Measurements from ENCODE around the gene PHACTR3. TPM values are rescaled to one million over a fixed set of nuclear protein-coding genes. Genes with fewer than 3 reads are reported as not detected.
"Not testable (repeated sequence)": the region's sequence is repeated elsewhere in the genome, so short reads cannot be mapped to it uniquely, and the experiment has no call there.

Gene PHACTR3
- total RNA-seq: not detected in 2 replicates

GRCh38 chr20:59603781-59604541 lies at the start of gene PHACTR3:
Gene PHACTR3, plus strand, starts transcription at chr20:59604540. Its CDS starts 475 bp downstream, at chr20:59605015.
- DNase-seq (ENCODE audit: low spot score): no peak
- no peaks in the 10 kb centered on the region for H3K4me1 Mint-ChIP-seq (ENCODE audit: low read depth)
- intact Hi-C loops (cut with micrococcal nuclease): no loop called here
- no peak within 1 kb of the TSS for H3K4me3 Mint-ChIP-seq (ENCODE audit: low read depth)
- no peak within 1 kb of the TSS for H3K27ac Mint-ChIP-seq
- peaks cover 48% of the 10 kb centered on the region for H3K27me3 Mint-ChIP-seq (ENCODE audit: low read depth)
- H3K36me3 Mint-ChIP-seq (ENCODE audit: low read depth): no peaks in the 10 kb centered on the region
- no peaks in the 10 kb centered on the region for H3K9me3 Mint-ChIP-seq

- H3K4me3 Mint-ChIP-seq (ENCODE audit: low read depth); H3K4me1 Mint-ChIP-seq (ENCODE audit: low read depth); H3K27ac Mint-ChIP-seq; DNase-seq (ENCODE audit: low spot score); H3K36me3 Mint-ChIP-seq (ENCODE audit: low read depth); H3K9me3 Mint-ChIP-seq; H3K27me3 Mint-ChIP-seq (ENCODE audit: low read depth); intact Hi-C loops (cut with micrococcal nuclease): not testable (repeated sequence)
These were observed 46.4 kb upstream of the PHACTR3 start for GRCh38 chr20:59557733-59558529.

DNA sequence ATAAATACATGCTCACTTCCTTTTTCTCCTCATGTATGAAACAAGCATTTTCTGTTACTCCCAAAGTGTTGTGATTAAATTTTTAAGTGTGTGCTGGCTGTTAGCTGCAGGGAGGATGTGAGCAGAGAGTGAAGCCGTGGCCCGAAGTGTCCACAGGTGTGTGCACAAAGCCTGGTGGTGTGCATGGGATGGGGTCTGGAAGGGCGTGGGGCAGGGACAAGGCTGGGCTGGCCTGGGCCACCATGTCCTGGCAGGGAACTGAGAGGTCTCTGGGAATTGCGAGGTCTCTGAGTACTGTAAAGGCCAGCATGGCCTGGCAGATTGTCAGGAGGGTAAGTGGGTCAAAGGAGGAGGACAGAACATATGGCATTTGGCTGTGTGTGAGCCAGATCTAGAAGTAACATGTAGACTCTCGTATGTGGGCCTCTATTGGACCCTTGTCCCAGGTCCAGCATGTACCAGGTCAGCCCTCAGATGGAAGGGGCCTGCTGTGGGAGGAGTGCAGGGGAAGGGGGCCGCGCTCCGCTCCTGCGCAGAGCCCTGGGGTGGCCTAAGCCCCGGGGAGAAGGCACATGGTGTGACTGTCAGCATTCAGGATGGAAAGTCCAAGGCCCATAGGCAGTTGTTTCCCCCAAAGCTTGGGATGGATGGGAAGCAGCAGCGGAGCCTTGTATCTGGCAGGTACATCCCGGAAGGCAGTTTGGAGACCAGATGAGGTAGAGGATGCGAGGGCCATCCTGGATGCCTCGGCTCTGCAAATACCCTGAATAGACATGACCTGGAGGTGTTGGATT lies 45.1 kb upstream of the PHACTR3 start:
- no peaks in the 10 kb centered on the region for H3K9me3 Mint-ChIP-seq
- no peaks in the 10 kb centered on the region for H3K27me3 Mint-ChIP-seq (ENCODE audit: low read depth)
- H3K4me1 Mint-ChIP-seq (ENCODE audit: low read depth): no peaks in the 10 kb centered on the region
- intact Hi-C loops (cut with micrococcal nuclease): no loop called here
- no peak overlapping the region for H3K4me3 Mint-ChIP-seq (ENCODE audit: low read depth)
- no peak overlapping the region for H3K27ac Mint-ChIP-seq
- no peak for DNase-seq (ENCODE audit: low spot score)
- H3K36me3 Mint-ChIP-seq (ENCODE audit: low read depth): no peaks in the 10 kb centered on the region

- H3K36me3 Mint-ChIP-seq (ENCODE audit: low read depth): no peaks in the 10 kb centered on the region
- intact Hi-C loops (cut with micrococcal nuclease): no loop called here
- H3K27me3 Mint-ChIP-seq (ENCODE audit: low read depth): no peaks in the 10 kb centered on the region
- no peaks in the 10 kb centered on the region for H3K9me3 Mint-ChIP-seq
- H3K27ac Mint-ChIP-seq: no peak overlapping the region
- H3K4me1 Mint-ChIP-seq (ENCODE audit: low read depth): no peaks in the 10 kb centered on the region
- H3K4me3 Mint-ChIP-seq (ENCODE audit: low read depth): no peak overlapping the region
- no peak for DNase-seq (ENCODE audit: low spot score)
These were observed 44.5 kb upstream of the PHACTR3 start for GRCh38 chr20:59559863-59560262.

DNA sequence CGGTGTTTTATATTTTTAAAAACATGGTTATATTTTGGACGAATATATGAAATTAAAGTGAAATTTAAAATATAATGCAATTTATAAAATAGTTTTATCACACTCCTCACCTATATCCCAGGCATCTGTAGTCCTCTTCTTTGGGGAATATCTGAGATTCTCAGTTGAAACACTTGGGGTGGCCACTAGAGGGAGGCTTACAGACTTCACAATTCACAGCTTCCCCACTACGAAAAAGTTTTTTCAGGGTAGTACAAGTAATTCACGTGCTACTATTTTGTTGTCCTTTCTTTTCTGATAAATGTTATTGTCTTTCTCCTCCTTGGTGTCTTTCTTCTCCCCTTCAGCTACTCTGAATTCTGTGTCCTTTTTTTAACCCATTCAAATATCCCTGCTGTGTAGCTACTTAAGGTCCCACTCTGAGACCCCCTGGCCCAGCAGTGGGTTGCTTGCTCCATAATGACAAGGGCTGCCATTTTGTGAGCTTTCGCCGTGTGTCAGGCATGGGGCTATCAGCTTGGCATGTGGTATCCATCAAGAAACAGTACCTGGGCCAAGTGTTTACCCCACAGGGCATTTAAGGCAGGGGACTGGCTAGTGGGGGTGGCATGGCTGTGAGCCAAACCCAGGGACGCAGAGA lies 43.6 kb upstream of the PHACTR3 start:
- H3K36me3 Mint-ChIP-seq (ENCODE audit: low read depth): no peaks in the 10 kb centered on the region
- DNase-seq (ENCODE audit: low spot score): no peak
- no peak overlapping the region for H3K4me3 Mint-ChIP-seq (ENCODE audit: low read depth)
- intact Hi-C loops (cut with micrococcal nuclease): no loop called here
- no peaks in the 10 kb centered on the region for H3K27me3 Mint-ChIP-seq (ENCODE audit: low read depth)
- H3K4me1 Mint-ChIP-seq (ENCODE audit: low read depth): no peaks in the 10 kb centered on the region
- no peaks in the 10 kb centered on the region for H3K9me3 Mint-ChIP-seq
- H3K27ac Mint-ChIP-seq: no peak overlapping the region

GRCh38 chr20:59561228-59561605 lies 43.1 kb upstream of the PHACTR3 start:
- H3K27ac Mint-ChIP-seq: no peak overlapping the region

DNA sequence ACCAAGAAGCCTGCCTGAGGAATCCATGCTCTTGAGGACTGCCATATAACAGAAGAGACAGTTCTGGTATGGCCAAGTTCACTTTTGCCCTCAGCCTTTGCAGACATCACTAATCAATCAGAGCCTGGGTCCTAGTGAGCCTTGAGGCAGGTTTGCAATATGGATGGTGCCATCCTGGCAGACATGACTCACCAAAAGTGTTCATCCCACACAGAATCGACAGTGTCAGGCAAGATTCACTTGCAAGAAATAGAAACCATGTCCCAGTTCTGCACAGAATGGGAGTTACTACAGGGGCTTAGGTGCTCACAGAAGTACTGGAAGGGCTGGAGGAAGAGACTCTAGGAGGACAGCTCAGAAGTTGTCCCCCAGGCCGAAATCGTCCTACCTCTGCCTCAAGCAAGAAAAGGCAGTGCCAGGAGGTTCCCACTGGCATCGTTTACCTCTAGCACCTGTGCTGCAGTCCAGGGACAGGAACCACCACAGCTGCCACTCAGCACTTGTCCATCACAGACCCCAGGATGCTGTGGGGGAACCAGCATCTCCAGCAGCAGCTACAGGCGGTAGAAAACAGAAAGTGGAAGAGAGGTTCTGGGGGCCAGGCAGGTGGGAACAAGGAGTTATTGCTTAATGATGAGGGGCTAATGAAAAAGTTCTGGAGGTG lies 42.6 kb upstream of the PHACTR3 start:
- no peaks in the 10 kb centered on the region for H3K4me1 Mint-ChIP-seq (ENCODE audit: low read depth)
- no peak for DNase-seq (ENCODE audit: low spot score)
- no peak overlapping the region for H3K27ac Mint-ChIP-seq
- intact Hi-C loops (cut with micrococcal nuclease): no loop called here
- H3K36me3 Mint-ChIP-seq (ENCODE audit: low read depth): no peaks in the 10 kb centered on the region
- no peaks in the 10 kb centered on the region for H3K27me3 Mint-ChIP-seq (ENCODE audit: low read depth)
- no peak overlapping the region for H3K4me3 Mint-ChIP-seq (ENCODE audit: low read depth)
- no peaks in the 10 kb centered on the region for H3K9me3 Mint-ChIP-seq

More at GRCh38 chr20:59561228-59561605, 43.1 kb upstream of the PHACTR3 start:
- no peak for DNase-seq (ENCODE audit: low spot score)
- Mint-ChIP-seq H3K4me3 (ENCODE audit: low read depth) (no peak overlapping the region), H3K27me3 (ENCODE audit: low read depth) (no peaks in the 10 kb centered on the region), H3K36me3 (ENCODE audit: low read depth) (no peaks in the 10 kb centered on the region), H3K9me3 (no peaks in the 10 kb centered on the region), H3K4me1 (ENCODE audit: low read depth) (no peaks in the 10 kb centered on the region)
- intact Hi-C loops (cut with micrococcal nuclease): no loop called here

- Mint-ChIP-seq H3K4me3 (ENCODE audit: low read depth) (no peak overlapping the region), H3K27me3 (ENCODE audit: low read depth) (no peaks in the 10 kb centered on the region)
- intact Hi-C loops (cut with micrococcal nuclease): no loop called here
These were observed 40.2 kb upstream of the PHACTR3 start for GRCh38 chr20:59564171-59564570.

DNA sequence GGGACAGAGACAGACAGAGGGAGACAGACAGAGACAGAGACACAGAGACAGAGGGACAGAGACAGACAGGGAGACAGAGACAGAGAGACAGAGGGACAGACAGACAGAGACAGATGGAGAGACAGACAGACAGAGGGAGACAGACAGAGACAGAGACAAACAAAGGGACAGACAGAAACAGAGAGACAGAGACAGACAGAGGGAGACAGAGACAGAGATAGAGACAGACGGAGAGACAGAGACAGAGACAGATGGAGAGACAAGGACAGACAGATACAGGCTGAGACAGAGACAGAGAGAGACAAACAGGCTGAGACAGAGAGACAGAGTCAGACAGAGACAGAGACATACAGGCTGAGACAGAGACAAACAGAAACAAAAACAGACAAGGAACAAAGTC lies 39.4 kb upstream of the PHACTR3 start:
- no peaks in the 10 kb centered on the region for H3K27me3 Mint-ChIP-seq (ENCODE audit: low read depth)
- DNase-seq (ENCODE audit: low spot score): no peak
- no peaks in the 10 kb centered on the region for H3K4me1 Mint-ChIP-seq (ENCODE audit: low read depth)
- no peak overlapping the region for H3K4me3 Mint-ChIP-seq (ENCODE audit: low read depth)
- H3K27ac Mint-ChIP-seq: no peak overlapping the region
- no peaks in the 10 kb centered on the region for H3K36me3 Mint-ChIP-seq (ENCODE audit: low read depth)
- intact Hi-C loops (cut with micrococcal nuclease): no loop called here
- H3K9me3 Mint-ChIP-seq: no peaks in the 10 kb centered on the region

More at GRCh38 chr20:59564171-59564570, 40.2 kb upstream of the PHACTR3 start:
- Mint-ChIP-seq H3K9me3 (no peaks in the 10 kb centered on the region), H3K4me1 (ENCODE audit: low read depth) (no peaks in the 10 kb centered on the region), H3K27ac (no peak overlapping the region), H3K36me3 (ENCODE audit: low read depth) (no peaks in the 10 kb centered on the region)
- DNase-seq (ENCODE audit: low spot score): no peak

GRCh38 chr20:59565768-59566461 lies 38.4 kb upstream of the PHACTR3 start:
- no peak for DNase-seq (ENCODE audit: low spot score)
- Mint-ChIP-seq H3K27me3 (ENCODE audit: low read depth) (no peaks in the 10 kb centered on the region), H3K4me3 (ENCODE audit: low read depth) (no peak overlapping the region), H3K4me1 (ENCODE audit: low read depth) (no peaks in the 10 kb centered on the region), H3K36me3 (ENCODE audit: low read depth) (no peaks in the 10 kb centered on the region), H3K27ac (no peak overlapping the region), H3K9me3 (no peaks in the 10 kb centered on the region)
- intact Hi-C loops (cut with micrococcal nuclease): no loop called here

GRCh38 chr20:59566631-59567524 lies 37.5 kb upstream of the PHACTR3 start:
- intact Hi-C loops (cut with micrococcal nuclease): no loop called here
- no peaks in the 10 kb centered on the region for H3K4me1 Mint-ChIP-seq (ENCODE audit: low read depth)
- H3K4me3 Mint-ChIP-seq (ENCODE audit: low read depth): no peak overlapping the region
- H3K27me3 Mint-ChIP-seq (ENCODE audit: low read depth): no peaks in the 10 kb centered on the region
- no peaks in the 10 kb centered on the region for H3K36me3 Mint-ChIP-seq (ENCODE audit: low read depth)
- H3K27ac Mint-ChIP-seq: no peak overlapping the region
- H3K9me3 Mint-ChIP-seq: no peaks in the 10 kb centered on the region
- DNase-seq (ENCODE audit: low spot score): no peak
